HepG2 (cell line): ENCODE data around the gene SELENOI. TPM values are rescaled to one million over a fixed set of nuclear protein-coding genes. Genes with fewer than 3 reads are reported as not detected.

Experiments
- BHLHE40 ChIP-seq: IDR thresholded peaks from 2 replicates; pipeline ENCODE4 v1.6.1; 2011; ENCODE audit warnings: low read length, improper control_type of control experiment
- GABPB1 ChIP-seq: IDR thresholded peaks from 2 replicates; pipeline ENCODE4 v1.6.1; 2016; ENCODE audit warnings: mild to moderate bottlenecking, missing genetic modification reagents, moderate library complexity, missing compliant biosample characterization
- GLI4 ChIP-seq: sonication (generic); formaldehyde crosslinking; IDR thresholded peaks from 2 replicates; pipeline ENCODE4 v1.5.1; 2020; ENCODE audit warnings: missing genetic modification reagents, mild to moderate bottlenecking, moderate library complexity, borderline replicate concordance
- HIVEP1 ChIP-seq: sonication (generic); formaldehyde crosslinking; IDR thresholded peaks from 2 replicates; pipeline ENCODE4 v1.4.0; 2020; ENCODE audit warnings: mild to moderate bottlenecking, missing genetic modification reagents
- MAFG ChIP-seq: sonication (generic); formaldehyde crosslinking; IDR thresholded peaks from 2 replicates; pipeline ENCODE4 v1.5.1; 2020; ENCODE audit warnings: mild to moderate bottlenecking, missing genetic modification reagents
- MZF1 ChIP-seq: sonication (generic); formaldehyde crosslinking; IDR thresholded peaks from 2 replicates; pipeline ENCODE4 v1.8.1; 2023; ENCODE audit warnings: mild to moderate bottlenecking, missing genetic modification reagents, borderline replicate concordance
- NFYB ChIP-seq: sonication (generic); formaldehyde crosslinking; IDR thresholded peaks from 2 replicates; pipeline ENCODE4 v1.4.0; 2020; ENCODE audit warnings: missing genetic modification reagents
- NR3C1 ChIP-seq: sonication (generic); formaldehyde crosslinking; IDR thresholded peaks from 2 replicates; pipeline ENCODE4 v1.4.0; 2020; ENCODE audit warnings: missing genetic modification reagents
- PCBP1 ChIP-seq: fragments of 200-400 bp; formaldehyde crosslinking; IDR thresholded peaks from 2 replicates; pipeline ENCODE4 v1.6.1; 2017; ENCODE audit warnings: mild to moderate bottlenecking, low read depth, low read length, borderline replicate concordance
- POLR2A ChIP-seq, 2 experiments: IDR thresholded peaks; 2 replicates each; pipeline ENCODE4 v1.6.1; 2011; ENCODE audit warnings: low read depth in 2 of 2, low read length in 2 of 2, mild to moderate bottlenecking in 1 of 2, moderate library complexity in 1 of 2; ENCODE audit not compliant: insufficient read depth in 1 of 2
- ZEB1 ChIP-seq: IDR thresholded peaks from 2 replicates; pipeline ENCODE4 v1.6.1; 2012; ENCODE audit warnings: mild to moderate bottlenecking, low read depth, inconsistent platforms; ENCODE audit not compliant: insufficient replicate concordance
- ZMYM2 ChIP-seq: sonication (generic); formaldehyde crosslinking; IDR thresholded peaks from 2 replicates; pipeline ENCODE4 v1.8.0; 2022; ENCODE audit warnings: mild to moderate bottlenecking, missing genetic modification reagents
- ZNF143 ChIP-seq: sonication (generic); formaldehyde crosslinking; IDR thresholded peaks from 2 replicates; pipeline ENCODE4 v1.4.0; 2020; ENCODE audit warnings: missing genetic modification reagents
- ZNF333 ChIP-seq: sonication (generic); formaldehyde crosslinking; IDR thresholded peaks from 2 replicates; pipeline ENCODE4 v1.4.0; 2020; ENCODE audit warnings: mild to moderate bottlenecking, missing genetic modification reagents, borderline replicate concordance
- ZNF556 ChIP-seq: sonication (generic); formaldehyde crosslinking; IDR thresholded peaks from 2 replicates; pipeline ENCODE4 v1.4.0; 2020; ENCODE audit warnings: mild to moderate bottlenecking, missing genetic modification reagents, borderline replicate concordance
- ZNF598 ChIP-seq: sonication (generic); formaldehyde crosslinking; IDR thresholded peaks from 2 replicates; pipeline ENCODE4 v1.5.1; 2020; ENCODE audit warnings: mild to moderate bottlenecking, missing genetic modification reagents, borderline replicate concordance
- polyA plus RNA-seq, 8 experiments: library from polyadenylated mRNA; depleted of rRNA in 3 of 8; stranded (reverse) in 7 of 8; unstranded in 1 of 8; fragments of >200 nt; fragmentation: Illumina TruSeq in 4 of 8; extraction: Trizol in 4 of 8; gene quantifications; 2 replicates each; pipeline versions ENCODE4 v1.2.1 to v1.2.3, GENCODE V29; 2011 to 2016; ENCODE audit warnings: low read depth in 4 of 8, missing spikeins in 1 of 8, mixed read lengths in 1 of 8; ENCODE audit not compliant: insufficient read depth in 1 of 8
- total RNA-seq, 5 experiments: library from RNA; depleted of rRNA; stranded (reverse); fragments of >200 nt; fragmentation: Illumina TruSeq; extraction: Trizol; gene quantifications; 2 replicates each; pipeline ENCODE4 v1.2.3, GENCODE V29; 2016; ENCODE audit warnings: low read depth in 1 of 5
- TF ChIP-seq, protein P1 (sequence below): sonication (generic); formaldehyde crosslinking; conservative IDR thresholded peaks from 2 replicates; pipeline ENCODE4 v1.4.0; 2020; ENCODE audit warnings: missing genetic modification reagents
- TF ChIP-seq, protein P2 (sequence below): sonication (generic); formaldehyde crosslinking; IDR thresholded peaks from 2 replicates; pipeline ENCODE4 v1.5.0; 2020; ENCODE audit warnings: missing genetic modification reagents
- TF ChIP-seq, protein P3 (sequence below): sonication (generic); formaldehyde crosslinking; conservative IDR thresholded peaks from 2 replicates; pipeline ENCODE4 v1.5.0; 2020; ENCODE audit warnings: missing genetic modification reagents
- TF ChIP-seq, protein P4 (sequence below): fragments of 450-650 bp; IDR thresholded peaks from 2 replicates; pipeline ENCODE4 v1.6.1; 2016
- TF ChIP-seq, protein P5 (sequence below): sonication (generic); formaldehyde crosslinking; conservative IDR thresholded peaks from 2 replicates; pipeline ENCODE4 v1.4.0; 2020; ENCODE audit warnings: mild to moderate bottlenecking, missing genetic modification reagents, moderate library complexity

Gene SELENOI
- total and polyA plus RNA-seq, 2 of the 13 experiments (the other 11 are each of a cell fraction or from before 2014, with no cell fraction given): 27.7 to 60.3 TPM

DNA sequence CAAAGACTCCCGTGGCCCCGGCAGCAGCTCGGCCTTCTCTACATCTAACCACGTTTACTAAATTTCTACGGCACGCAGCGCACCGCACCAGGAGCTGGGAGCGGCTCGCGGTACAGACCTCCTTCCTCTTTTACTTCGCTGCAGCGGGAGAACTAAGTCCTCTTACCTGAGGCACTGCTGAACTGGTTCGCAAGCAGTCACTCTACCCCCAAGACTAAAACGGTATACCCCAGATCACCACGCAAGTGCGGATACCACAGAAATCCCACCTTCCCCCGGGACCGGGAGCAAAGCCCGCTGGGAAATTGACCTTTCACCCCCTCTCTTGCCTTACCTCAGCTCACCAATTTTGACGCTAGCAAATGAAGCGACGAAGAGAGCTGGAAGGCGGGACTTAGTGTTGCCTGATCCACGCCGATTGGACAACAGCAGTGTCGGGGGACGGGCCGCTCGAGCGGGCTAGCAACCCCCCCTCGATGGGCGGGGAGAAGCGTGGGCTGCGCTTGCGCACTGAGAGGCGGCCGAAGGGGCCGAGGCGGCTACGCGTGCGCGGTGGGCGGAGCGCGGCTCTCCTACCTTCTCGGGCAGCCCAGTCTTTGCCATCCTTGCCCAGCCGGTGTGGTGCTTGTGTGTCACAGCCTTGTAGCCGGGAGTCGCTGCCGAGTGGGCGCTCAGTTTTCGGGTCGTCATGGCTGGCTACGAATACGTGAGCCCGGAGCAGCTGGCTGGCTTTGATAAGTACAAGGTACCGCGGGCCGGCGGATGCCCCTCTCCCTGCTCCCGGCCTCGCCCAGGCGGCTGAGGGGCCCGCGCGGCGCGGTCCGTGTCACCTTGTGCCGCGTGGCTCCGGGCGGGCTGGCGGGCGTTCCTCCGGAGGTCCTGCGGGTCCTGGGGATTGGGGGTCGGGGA lies at the start of gene SELENOI (continued):
- TF ChIP-seq, protein P1, sequence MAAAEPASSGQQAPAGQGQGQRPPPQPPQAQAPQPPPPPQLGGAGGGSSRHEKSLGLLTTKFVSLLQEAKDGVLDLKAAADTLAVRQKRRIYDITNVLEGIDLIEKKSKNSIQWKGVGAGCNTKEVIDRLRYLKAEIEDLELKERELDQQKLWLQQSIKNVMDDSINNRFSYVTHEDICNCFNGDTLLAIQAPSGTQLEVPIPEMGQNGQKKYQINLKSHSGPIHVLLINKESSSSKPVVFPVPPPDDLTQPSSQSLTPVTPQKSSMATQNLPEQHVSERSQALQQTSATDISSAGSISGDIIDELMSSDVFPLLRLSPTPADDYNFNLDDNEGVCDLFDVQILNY (CRISPR knock-in tag): no peak
- TF ChIP-seq, protein P2, sequence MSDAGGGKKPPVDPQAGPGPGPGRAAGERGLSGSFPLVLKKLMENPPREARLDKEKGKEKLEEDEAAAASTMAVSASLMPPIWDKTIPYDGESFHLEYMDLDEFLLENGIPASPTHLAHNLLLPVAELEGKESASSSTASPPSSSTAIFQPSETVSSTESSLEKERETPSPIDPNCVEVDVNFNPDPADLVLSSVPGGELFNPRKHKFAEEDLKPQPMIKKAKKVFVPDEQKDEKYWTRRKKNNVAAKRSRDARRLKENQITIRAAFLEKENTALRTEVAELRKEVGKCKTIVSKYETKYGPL: peak; percentile 64; the same call in 1 of the 2 replicates
- TF ChIP-seq, protein P3, sequence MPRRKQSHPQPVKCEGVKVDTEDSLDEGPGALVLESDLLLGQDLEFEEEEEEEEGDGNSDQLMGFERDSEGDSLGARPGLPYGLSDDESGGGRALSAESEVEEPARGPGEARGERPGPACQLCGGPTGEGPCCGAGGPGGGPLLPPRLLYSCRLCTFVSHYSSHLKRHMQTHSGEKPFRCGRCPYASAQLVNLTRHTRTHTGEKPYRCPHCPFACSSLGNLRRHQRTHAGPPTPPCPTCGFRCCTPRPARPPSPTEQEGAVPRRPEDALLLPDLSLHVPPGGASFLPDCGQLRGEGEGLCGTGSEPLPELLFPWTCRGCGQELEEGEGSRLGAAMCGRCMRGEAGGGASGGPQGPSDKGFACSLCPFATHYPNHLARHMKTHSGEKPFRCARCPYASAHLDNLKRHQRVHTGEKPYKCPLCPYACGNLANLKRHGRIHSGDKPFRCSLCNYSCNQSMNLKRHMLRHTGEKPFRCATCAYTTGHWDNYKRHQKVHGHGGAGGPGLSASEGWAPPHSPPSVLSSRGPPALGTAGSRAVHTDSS (CRISPR knock-in tag): 0 out of 2 replicates have a peak, but pooled peaks have one; percentile 90
- TF ChIP-seq HIVEP1: peak; percentile 81
- TF ChIP-seq ZNF143 (CRISPR knock-in tag): peak; percentile 98
- peak; percentile 67 for TF ChIP-seq ZEB1
- peak; percentile 94 to 99 for TF ChIP-seq POLR2A (IDR thresholded peaks at IDR 0.05; ENCODE audit: insufficient read depth in 1 of 2, low read depth in 2 of 2, low read length in 2 of 2)
- 0 out of 2 replicates have a peak, but pooled peaks have one; percentile 44 for TF ChIP-seq ZMYM2
- TF ChIP-seq MAFG: no peak
- TF ChIP-seq GABPB1: peak; percentile 87
- TF ChIP-seq, protein P4, sequence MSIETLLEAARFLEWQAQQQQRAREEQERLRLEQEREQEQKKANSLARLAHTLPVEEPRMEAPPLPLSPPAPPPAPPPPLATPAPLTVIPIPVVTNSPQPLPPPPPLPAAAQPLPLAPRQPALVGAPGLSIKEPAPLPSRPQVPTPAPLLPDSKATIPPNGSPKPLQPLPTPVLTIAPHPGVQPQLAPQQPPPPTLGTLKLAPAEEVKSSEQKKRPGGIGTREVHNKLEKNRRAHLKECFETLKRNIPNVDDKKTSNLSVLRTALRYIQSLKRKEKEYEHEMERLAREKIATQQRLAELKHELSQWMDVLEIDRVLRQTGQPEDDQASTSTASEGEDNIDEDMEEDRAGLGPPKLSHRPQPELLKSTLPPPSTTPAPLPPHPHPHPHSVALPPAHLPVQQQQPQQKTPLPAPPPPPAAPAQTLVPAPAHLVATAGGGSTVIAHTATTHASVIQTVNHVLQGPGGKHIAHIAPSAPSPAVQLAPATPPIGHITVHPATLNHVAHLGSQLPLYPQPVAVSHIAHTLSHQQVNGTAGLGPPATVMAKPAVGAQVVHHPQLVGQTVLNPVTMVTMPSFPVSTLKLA: peak; percentile 68
- no peak for TF ChIP-seq PCBP1
- peak; percentile 71; the same call in 1 of the 2 replicates for TF ChIP-seq ZNF333 (CRISPR knock-in tag)
- peak; percentile 75; the same call in 1 of the 2 replicates for TF ChIP-seq ZNF598 (CRISPR knock-in tag)
- TF ChIP-seq NFYB (CRISPR knock-in tag): peak; percentile 97
- TF ChIP-seq NR3C1: no peak
- TF ChIP-seq, protein P5, sequence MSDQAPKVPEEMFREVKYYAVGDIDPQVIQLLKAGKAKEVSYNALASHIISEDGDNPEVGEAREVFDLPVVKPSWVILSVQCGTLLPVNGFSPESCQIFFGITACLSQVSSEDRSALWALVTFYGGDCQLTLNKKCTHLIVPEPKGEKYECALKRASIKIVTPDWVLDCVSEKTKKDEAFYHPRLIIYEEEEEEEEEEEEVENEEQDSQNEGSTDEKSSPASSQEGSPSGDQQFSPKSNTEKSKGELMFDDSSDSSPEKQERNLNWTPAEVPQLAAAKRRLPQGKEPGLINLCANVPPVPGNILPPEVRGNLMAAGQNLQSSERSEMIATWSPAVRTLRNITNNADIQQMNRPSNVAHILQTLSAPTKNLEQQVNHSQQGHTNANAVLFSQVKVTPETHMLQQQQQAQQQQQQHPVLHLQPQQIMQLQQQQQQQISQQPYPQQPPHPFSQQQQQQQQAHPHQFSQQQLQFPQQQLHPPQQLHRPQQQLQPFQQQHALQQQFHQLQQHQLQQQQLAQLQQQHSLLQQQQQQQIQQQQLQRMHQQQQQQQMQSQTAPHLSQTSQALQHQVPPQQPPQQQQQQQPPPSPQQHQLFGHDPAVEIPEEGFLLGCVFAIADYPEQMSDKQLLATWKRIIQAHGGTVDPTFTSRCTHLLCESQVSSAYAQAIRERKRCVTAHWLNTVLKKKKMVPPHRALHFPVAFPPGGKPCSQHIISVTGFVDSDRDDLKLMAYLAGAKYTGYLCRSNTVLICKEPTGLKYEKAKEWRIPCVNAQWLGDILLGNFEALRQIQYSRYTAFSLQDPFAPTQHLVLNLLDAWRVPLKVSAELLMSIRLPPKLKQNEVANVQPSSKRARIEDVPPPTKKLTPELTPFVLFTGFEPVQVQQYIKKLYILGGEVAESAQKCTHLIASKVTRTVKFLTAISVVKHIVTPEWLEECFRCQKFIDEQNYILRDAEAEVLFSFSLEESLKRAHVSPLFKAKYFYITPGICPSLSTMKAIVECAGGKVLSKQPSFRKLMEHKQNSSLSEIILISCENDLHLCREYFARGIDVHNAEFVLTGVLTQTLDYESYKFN (CRISPR knock-in tag): peak; percentile 67
- peak; percentile 33; the same call in 1 of the 2 replicates for TF ChIP-seq ZNF556 (CRISPR knock-in tag)
- TF ChIP-seq GLI4 (CRISPR knock-in tag): peak; percentile 48
- peak; percentile 57 for TF ChIP-seq BHLHE40
- TF ChIP-seq MZF1: 0 out of 2 replicates have a peak, but pooled peaks have one; percentile 86
